GM18498 (cell line): ENCODE results near the gene MPHOSPH8.
"Not testable (repeated sequence)": the region's sequence is repeated elsewhere in the genome, so short reads cannot be mapped to it uniquely, and the experiment has no call there.

Experiments used
- ATAC-seq: cut with Tn5 transposase; IDR thresholded peaks from one replicate; pipeline ENCODE4 v1.9.1; 2021; ENCODE audit warnings: mild to moderate bottlenecking, moderate library complexity; ENCODE audit not compliant: unreplicated experiment

MPHOSPH8 gene

GRCh38 chr13:19676168-19676567 lies 42.7 kb downstream of the MPHOSPH8 start:
- ATAC-seq = no peak

- ATAC-seq = no peak
Measured at GRCh38 chr13:19680751-19681150, 47.3 kb downstream of the MPHOSPH8 start.

DNA sequence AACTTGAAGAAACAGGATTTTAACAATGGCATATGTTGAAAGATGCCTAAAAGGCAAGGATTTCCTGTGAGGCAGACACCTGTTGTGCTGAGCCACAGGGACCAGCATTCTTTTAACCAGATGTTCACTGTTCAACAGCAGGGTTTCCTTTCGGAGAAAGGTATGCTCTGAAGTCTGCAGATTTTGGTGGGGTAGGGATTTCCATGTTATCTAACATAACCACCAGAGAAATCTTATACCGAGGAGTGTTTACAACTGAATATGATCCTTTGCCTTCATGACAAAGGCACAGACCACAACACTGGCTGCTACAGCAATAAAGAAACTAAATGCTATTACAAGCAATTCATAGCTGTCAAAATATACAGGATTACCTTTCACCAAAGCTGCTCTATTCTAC lies 48.1 kb downstream of the MPHOSPH8 start:
- no peak for ATAC-seq

DNA sequence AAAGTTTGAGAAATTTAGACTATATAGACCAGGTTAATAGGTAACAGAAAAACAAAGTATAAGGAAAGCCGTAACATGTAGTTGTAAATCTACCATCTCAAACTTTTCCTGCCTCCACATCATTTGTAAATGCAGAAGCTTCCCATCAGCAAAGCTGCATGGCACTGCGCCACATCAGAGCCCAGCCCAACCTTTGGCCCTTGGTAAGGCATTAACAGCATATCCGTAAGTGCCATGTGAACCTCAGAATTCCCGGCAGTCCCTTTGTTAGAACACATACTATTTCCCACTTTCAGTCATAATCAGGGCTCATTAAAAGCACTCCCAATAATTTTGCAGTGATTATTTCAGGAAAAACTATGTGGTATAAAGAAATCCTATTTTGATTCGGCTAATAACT lies 51.6 kb downstream of the MPHOSPH8 start:
- ATAC-seq = no peak

- ATAC-seq = no peak
Measured at GRCh38 chr13:19685437-19685836, 52.0 kb downstream of the MPHOSPH8 start.

GRCh38 chr13:19691447-19691846 lies 58.0 kb downstream of the MPHOSPH8 start:
- ATAC-seq = not testable (repeated sequence)

DNA sequence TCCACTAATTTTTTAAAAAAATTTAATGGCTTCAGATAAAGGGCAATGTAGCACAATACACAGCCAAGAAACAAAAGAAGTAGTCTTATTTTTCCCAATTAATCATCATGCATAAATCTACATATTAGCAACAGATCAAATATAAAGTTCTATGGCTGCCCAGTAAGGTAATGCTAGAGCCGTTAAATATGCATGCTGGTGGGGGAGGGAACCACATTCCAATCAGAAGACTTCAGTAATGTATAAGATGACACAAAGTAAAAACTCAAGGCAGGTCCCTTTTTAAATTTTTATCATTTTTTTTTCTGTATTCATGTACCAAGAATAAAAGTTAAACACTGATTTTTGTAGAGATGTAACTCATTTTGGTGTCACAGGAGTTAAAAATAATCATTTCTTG lies 62.0 kb downstream of the MPHOSPH8 start:
- ATAC-seq = no peak

DNA sequence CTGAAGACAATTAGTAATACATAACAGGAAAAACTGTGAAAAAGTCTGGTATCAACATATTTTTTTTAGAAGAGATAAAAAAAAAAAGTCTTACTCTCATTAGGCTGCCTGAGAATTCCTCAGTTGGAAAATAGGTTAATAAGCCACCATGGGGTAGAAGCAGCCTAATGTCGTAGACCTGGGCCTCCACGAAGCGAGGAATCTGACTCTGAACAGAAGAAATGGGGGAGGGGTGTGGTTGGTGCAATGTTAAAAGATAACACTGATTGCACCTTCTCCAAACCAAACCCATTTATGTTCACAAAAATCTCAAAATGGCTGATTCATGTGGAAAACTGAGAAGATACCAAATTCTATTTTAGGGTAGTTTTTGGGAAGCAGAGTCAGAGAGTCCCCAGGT lies 62.4 kb downstream of the MPHOSPH8 start:
- no peak for ATAC-seq

DNA sequence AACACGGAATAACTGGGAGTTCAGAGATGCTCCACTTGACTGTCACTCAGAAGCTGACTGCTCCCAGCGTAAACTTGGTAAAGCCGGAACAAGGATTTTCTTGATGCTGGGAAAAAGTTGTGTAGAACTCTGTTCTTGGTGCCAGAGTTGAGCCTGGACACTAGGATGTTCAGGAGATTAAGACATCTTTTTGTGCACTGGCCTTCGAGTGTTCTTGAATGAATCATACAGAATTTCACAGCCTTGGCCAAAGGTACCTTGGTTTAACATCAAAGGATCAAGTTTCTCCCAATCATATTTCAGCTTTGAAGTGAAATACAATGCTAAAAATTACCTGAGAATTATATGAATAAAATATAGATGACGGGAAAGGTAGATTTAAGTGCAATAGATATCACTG lies 67.5 kb downstream of the MPHOSPH8 start:
- not testable (repeated sequence) for ATAC-seq

DNA sequence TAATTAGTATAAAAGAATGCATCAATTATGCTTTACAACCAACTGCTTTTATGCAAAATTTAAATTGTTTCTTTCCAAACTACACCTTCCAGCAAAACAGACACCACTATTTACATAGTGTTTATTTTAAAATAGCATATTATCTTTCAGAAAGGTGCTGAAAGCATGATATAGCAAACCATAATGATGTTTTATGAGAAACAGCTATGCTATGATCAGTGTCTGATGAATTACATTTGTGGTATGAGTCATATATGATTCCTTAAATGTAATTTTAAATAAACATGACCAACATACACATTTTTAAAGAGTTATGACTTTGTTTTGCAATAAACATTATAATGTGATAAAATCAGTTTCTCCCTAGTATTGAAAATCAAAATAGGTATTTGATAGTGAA lies 68.2 kb downstream of the MPHOSPH8 start:
- not testable (repeated sequence) for ATAC-seq

- not testable (repeated sequence) for ATAC-seq
Measured at GRCh38 chr13:19704256-19704655, 70.8 kb downstream of the MPHOSPH8 start.

- not testable (repeated sequence) for ATAC-seq
Measured at GRCh38 chr13:19709039-19709438, 75.6 kb downstream of the MPHOSPH8 start.

GRCh38 chr13:19709782-19710181 lies 76.3 kb downstream of the MPHOSPH8 start:
- not testable (repeated sequence) for ATAC-seq

DNA sequence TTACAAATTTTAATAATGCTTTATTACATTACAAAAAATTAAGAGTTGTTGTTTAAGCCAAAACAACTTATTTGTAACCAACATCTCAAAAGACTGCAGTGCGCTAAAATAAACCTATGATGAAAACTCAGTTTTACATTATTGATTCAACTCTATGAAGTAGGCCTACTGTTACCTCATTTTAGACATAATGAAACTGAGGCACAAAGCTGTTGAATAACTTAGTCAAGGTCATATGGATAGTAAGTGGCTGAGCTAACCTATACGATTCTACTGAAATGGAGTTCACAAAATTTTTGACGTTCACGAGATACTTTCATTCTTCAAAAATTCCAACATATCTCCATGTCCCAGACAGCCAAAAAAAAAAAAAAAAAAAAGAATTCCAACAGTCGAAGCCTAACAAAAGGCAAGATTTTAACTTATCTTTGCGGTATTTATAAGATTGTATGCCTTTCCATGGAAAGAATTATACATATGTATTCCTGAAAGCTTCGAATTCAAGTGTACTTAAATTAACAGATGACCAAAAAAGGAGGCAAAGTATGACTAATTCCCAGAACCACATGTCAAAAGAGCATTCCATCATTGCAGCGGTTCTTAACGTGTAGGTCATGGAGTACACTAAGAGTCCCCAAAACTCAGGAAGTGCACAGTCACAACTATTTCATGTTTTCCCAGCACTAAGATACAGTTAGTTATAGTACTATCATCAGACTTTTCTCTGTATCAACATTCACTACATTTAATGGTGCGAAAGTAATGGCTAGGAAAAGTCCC lies 79.9 kb downstream of the MPHOSPH8 start:
- no peak for ATAC-seq

- ATAC-seq = no peak
Measured at GRCh38 chr13:19720039-19720438, 86.6 kb downstream of the MPHOSPH8 start.
